H9 (cell line): Measurements from ENCODE around the gene PREPL. TPM values are rescaled to one million over a fixed set of nuclear protein-coding genes. Genes with fewer than 3 reads are reported as not detected.

Experiments
- DNase-seq: peaks from one replicate; pipeline ENCODE4 v3.0.0-alpha.2; 2017
- H2AFZ ChIP-seq: one replicate; pipeline ENCODE4 v1.6.1; 2013; ENCODE audit warnings: mild to moderate bottlenecking, low read length, control low read depth, moderate library complexity
- H2AK5ac ChIP-seq: 2 replicates; pipeline ENCODE4 v1.6.1; 2013; ENCODE audit warnings: low read length, control low read depth, mixed read lengths; ENCODE audit not compliant: insufficient read length
- H2BK120ac ChIP-seq: one replicate; pipeline ENCODE4 v1.6.1; 2013; ENCODE audit warnings: low read depth, mild to moderate bottlenecking, low read length, control low read depth, inconsistent platforms; ENCODE audit not compliant: poor library complexity, severe bottlenecking
- H2BK12ac ChIP-seq: 2 replicates; pipeline ENCODE4 v1.6.1; 2013; ENCODE audit warnings: low read length, control low read depth, mixed read lengths, low read depth; ENCODE audit not compliant: insufficient read length
- H2BK15ac ChIP-seq: 2 replicates; pipeline ENCODE4 v1.6.1; 2013; ENCODE audit warnings: low read depth, low read length, control low read depth
- H2BK20ac ChIP-seq: one replicate; pipeline ENCODE4 v1.6.1; 2013; ENCODE audit warnings: low read depth, mild to moderate bottlenecking, low read length, control low read depth, inconsistent platforms; ENCODE audit not compliant: poor library complexity, severe bottlenecking
- H2BK5ac ChIP-seq: 2 replicates; pipeline ENCODE4 v1.6.1; 2013; ENCODE audit warnings: low read length, control low read depth, mixed read lengths; ENCODE audit not compliant: insufficient read length
- H3K14ac ChIP-seq: 2 replicates; pipeline ENCODE4 v1.6.1; 2013; ENCODE audit warnings: low read length, control low read depth; ENCODE audit not compliant: insufficient read depth
- H3K18ac ChIP-seq: 2 replicates; pipeline ENCODE4 v1.6.1; 2013; ENCODE audit warnings: low read depth, mild to moderate bottlenecking, mixed read lengths, low read length, control low read depth; ENCODE audit not compliant: insufficient read length
- H3K23ac ChIP-seq: 2 replicates; pipeline ENCODE4 v1.6.1; 2013; ENCODE audit warnings: low read length, control low read depth, mixed read lengths, low read depth; ENCODE audit not compliant: insufficient read length
- H3K23me2 ChIP-seq: 2 replicates; pipeline ENCODE4 v1.6.1; 2013; ENCODE audit warnings: low read depth, mild to moderate bottlenecking, mixed read lengths, low read length, control low read depth; ENCODE audit not compliant: insufficient read length, poor library complexity, severe bottlenecking
- H3K27ac ChIP-seq: 2 replicates; pipeline ENCODE4 v1.5.1; 2013; ENCODE audit warnings: low read length, control low read depth, mixed read lengths, low read depth; ENCODE audit not compliant: insufficient read length
- H3K27me3 ChIP-seq: 2 replicates; pipeline ENCODE4 v1.6.1; 2013; ENCODE audit warnings: low read length, control low read depth, inconsistent platforms; ENCODE audit not compliant: insufficient read depth
- H3K4ac ChIP-seq: 2 replicates; pipeline ENCODE4 v1.6.1; 2013; ENCODE audit warnings: low read depth, mild to moderate bottlenecking, control low read depth, inconsistent platforms, low read length, moderate library complexity
- H3K4me1 ChIP-seq: 2 replicates; pipeline ENCODE4 v1.6.1; 2013; ENCODE audit warnings: low read length, control low read depth, inconsistent platforms; ENCODE audit not compliant: insufficient read depth
- H3K4me2 ChIP-seq: 2 replicates; pipeline ENCODE4 v1.6.1; 2013; ENCODE audit warnings: low read length, control low read depth, mixed read lengths; ENCODE audit not compliant: insufficient read length, insufficient read depth
- H3K56ac ChIP-seq: 2 replicates; pipeline ENCODE4 v1.6.1; 2013; ENCODE audit warnings: low read depth, mild to moderate bottlenecking, mixed read lengths, low read length, control low read depth; ENCODE audit not compliant: insufficient read length
- H3K79me1 ChIP-seq: 2 replicates; pipeline ENCODE4 v1.6.1; 2013; ENCODE audit warnings: low read depth, mild to moderate bottlenecking, moderate library complexity, low read length, control low read depth, inconsistent platforms; ENCODE audit not compliant: insufficient read depth, poor library complexity, severe bottlenecking
- H3K79me2 ChIP-seq: 2 replicates; pipeline ENCODE4 v1.6.1; 2013; ENCODE audit warnings: low read length, control low read depth, inconsistent platforms; ENCODE audit not compliant: insufficient read depth
- H3K9ac ChIP-seq: 2 replicates; pipeline ENCODE4 v1.6.1; 2013; ENCODE audit warnings: low read length, control low read depth, mixed read lengths; ENCODE audit not compliant: insufficient read length; ENCODE audit errors: extremely low read depth
- H3K9me3 ChIP-seq: one replicate; pipeline ENCODE4 v1.6.1; 2013; ENCODE audit warnings: low read depth, low read length, inconsistent platforms; ENCODE audit not compliant: control insufficient read depth
- H3T11ph ChIP-seq: one replicate; pipeline ENCODE4 v1.6.1; 2013; ENCODE audit warnings: mild to moderate bottlenecking, low read length, control low read depth, inconsistent platforms
- H4K20me1 ChIP-seq: one replicate; pipeline ENCODE4 v1.6.1; 2013; ENCODE audit not compliant: control insufficient read depth, insufficient read length, insufficient read depth
- H4K5ac ChIP-seq: 2 replicates; pipeline ENCODE4 v1.6.1; 2013; ENCODE audit warnings: low read depth, mild to moderate bottlenecking, mixed read lengths, low read length, control low read depth; ENCODE audit not compliant: insufficient read length
- H4K8ac ChIP-seq: replicated peaks from 2 replicates; pipeline ENCODE4 v1.6.1; 2013; ENCODE audit warnings: low read length, control low read depth, mixed read lengths, low read depth; ENCODE audit not compliant: insufficient read length
- H4K91ac ChIP-seq: 2 replicates; pipeline ENCODE4 v1.6.1; 2013; ENCODE audit warnings: low read depth, mild to moderate bottlenecking, moderate library complexity, mixed read lengths, low read length, control low read depth; ENCODE audit not compliant: insufficient read length
- H3K27ac Mint-ChIP-seq, 3 experiments: 2 replicates in 2 of 3; 3 replicates in 1 of 3; pipeline ENCODE4 v1.8.0; 2020 to 2021; ENCODE audit warnings: mixed read lengths in 3 of 3, mild to moderate bottlenecking in 1 of 3, moderate library complexity in 1 of 3
- H3K27me3 Mint-ChIP-seq: 2 replicates; pipeline ENCODE4 v1.8.0; 2021; ENCODE audit warnings: low read depth, mild to moderate bottlenecking, moderate library complexity, mixed read lengths
- H3K36me3 Mint-ChIP-seq, 3 experiments: 2 replicates in 2 of 3; 3 replicates in 1 of 3; pipeline ENCODE4 v1.8.0; 2020 to 2021; ENCODE audit warnings: low read depth in 3 of 3, mixed read lengths in 3 of 3; ENCODE audit not compliant: insufficient read depth in 1 of 3
- H3K4me1 Mint-ChIP-seq, 2 experiments: 2 replicates each; pipeline ENCODE4 v1.8.0; 2020; ENCODE audit warnings: mixed read lengths in 2 of 2
- H3K4me3 Mint-ChIP-seq, 2 experiments: 2 replicates in 1 of 2; 3 replicates in 1 of 2; pipeline ENCODE4 v1.8.0; 2020 to 2021; ENCODE audit warnings: mild to moderate bottlenecking in 2 of 2, mixed read lengths in 2 of 2, moderate library complexity in 1 of 2
- H3K9me3 Mint-ChIP-seq, 2 experiments: 2 replicates in 1 of 2; 3 replicates in 1 of 2; pipeline ENCODE4 v1.8.0; 2020; ENCODE audit warnings: mild to moderate bottlenecking in 2 of 2, mixed read lengths in 2 of 2, moderate library complexity in 1 of 2
- WGBS: extraction: QIAGEN DNeasy Blood & Tissue Kit; methylation state at CpG from one replicate; pipeline ENCODE4 v1.1.7; 2013; ENCODE audit warnings: missing lambda C conversion rate, low lambda C conversion rate, mixed read lengths; ENCODE audit not compliant: insufficient read length; ENCODE audit errors: extremely low coverage; 5-methylcytosine and 5-hydroxymethylcytosine counted together
- total RNA-seq: library from RNA; stranded (reverse); gene quantifications from 2 replicates; pipeline ENCODE4 v1.2.1, GENCODE V29; 2021
- TF ChIP-seq, protein P1 (sequence below): fragments of 200-600 bp; sonication (generic); conservative IDR thresholded peaks from 3 replicates; pipeline ENCODE4 v1.8.0; 2021; ENCODE audit warnings: antibody characterized with exemption, mild to moderate bottlenecking

Gene PREPL
- total RNA-seq, 1 experiment from 2014 or later, result 30.1 TPM

DNA sequence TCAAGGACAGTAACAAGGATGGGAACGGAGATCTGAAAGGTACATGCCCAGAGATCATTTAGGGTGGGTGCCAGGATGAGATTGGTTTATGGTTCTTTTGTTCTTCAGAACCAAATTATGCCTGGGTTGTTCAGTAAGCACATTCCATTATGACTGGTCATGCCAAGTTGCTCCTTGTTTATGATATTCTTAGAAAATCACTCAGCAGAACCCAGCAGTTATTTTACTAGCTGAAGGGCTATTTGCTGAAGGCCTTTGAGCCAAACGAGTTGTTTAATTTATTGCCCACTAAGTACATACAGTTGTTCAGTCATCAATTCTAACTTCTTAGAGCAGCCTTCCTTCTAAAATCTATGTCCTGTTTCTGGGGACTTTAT, 85.4 kb downstream of the PREPL start:
- Histone ChIP-seq H3K79me1 (no peaks in the 10 kb centered on the region), H2AFZ (no peak overlapping the region), H4K20me1 (no peaks in the 10 kb centered on the region), H3T11ph (no peak overlapping the region), H3K4me2 (no peak overlapping the region), H2BK5ac (no peak overlapping the region), H3K9me3 (no peaks in the 10 kb centered on the region), H3K23ac (no peak overlapping the region), H2BK15ac (no peak overlapping the region), H2BK12ac (no peak overlapping the region), H3K27ac (no peak overlapping the region), H2BK20ac (no peak overlapping the region), H3K79me2 (no peaks in the 10 kb centered on the region), H3K14ac (no peak overlapping the region), H2AK5ac (no peak overlapping the region), H3K18ac (no peak overlapping the region), H3K4ac (no peak overlapping the region), H3K9ac (no peak overlapping the region), H3K56ac (no peak overlapping the region), H2BK120ac (no peak overlapping the region), H4K91ac (no peak overlapping the region), H3K27me3 (no peaks in the 10 kb centered on the region), H3K23me2 (no peaks in the 10 kb centered on the region), H3K4me1 (no peaks in the 10 kb centered on the region), H4K8ac (no peak overlapping the region), H4K5ac (no peak overlapping the region)
- Mint-ChIP-seq H3K27me3 (no peaks in the 10 kb centered on the region; the same call in 1 of the 2 replicates), H3K4me3 (no peak overlapping the region), H3K36me3 (no peaks in the 10 kb centered on the region), H3K27ac (no peak overlapping the region), H3K9me3 (no peaks in the 10 kb centered on the region), H3K4me1 (peaks cover 0 to 8% of the 10 kb centered on the region in 2 experiments; a peak in 3 of 4 replicates)
- TF ChIP-seq, protein P1, sequence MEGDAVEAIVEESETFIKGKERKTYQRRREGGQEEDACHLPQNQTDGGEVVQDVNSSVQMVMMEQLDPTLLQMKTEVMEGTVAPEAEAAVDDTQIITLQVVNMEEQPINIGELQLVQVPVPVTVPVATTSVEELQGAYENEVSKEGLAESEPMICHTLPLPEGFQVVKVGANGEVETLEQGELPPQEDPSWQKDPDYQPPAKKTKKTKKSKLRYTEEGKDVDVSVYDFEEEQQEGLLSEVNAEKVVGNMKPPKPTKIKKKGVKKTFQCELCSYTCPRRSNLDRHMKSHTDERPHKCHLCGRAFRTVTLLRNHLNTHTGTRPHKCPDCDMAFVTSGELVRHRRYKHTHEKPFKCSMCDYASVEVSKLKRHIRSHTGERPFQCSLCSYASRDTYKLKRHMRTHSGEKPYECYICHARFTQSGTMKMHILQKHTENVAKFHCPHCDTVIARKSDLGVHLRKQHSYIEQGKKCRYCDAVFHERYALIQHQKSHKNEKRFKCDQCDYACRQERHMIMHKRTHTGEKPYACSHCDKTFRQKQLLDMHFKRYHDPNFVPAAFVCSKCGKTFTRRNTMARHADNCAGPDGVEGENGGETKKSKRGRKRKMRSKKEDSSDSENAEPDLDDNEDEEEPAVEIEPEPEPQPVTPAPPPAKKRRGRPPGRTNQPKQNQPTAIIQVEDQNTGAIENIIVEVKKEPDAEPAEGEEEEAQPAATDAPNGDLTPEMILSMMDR, result no peak
- DNase-seq, result no peak
- WGBS, result no CpG with 5 or more reads among the region's 2 CpGs
